IPS-18a (cell line): ENCODE data around the gene MC4R.

Experiments
- H3K27ac ChIP-seq: one replicate; pipeline ENCODE4 v1.5.1; 2013; ENCODE audit warnings: low read length
- H3K27me3 ChIP-seq: one replicate; pipeline ENCODE4 v1.6.1; 2013; ENCODE audit warnings: mild to moderate bottlenecking, low read length; ENCODE audit not compliant: control insufficient read depth, insufficient read depth
- H3K36me3 ChIP-seq: one replicate; pipeline ENCODE4 v1.6.1; 2013; ENCODE audit warnings: low read depth, low read length; ENCODE audit not compliant: control insufficient read depth
- H3K4me1 ChIP-seq: one replicate; pipeline ENCODE4 v1.6.1; 2013; ENCODE audit warnings: low read depth, low read length; ENCODE audit not compliant: control insufficient read depth
- H3K4me3 ChIP-seq: one replicate; pipeline ENCODE4 v1.5.1; 2013; ENCODE audit warnings: low read length
- H3K9ac ChIP-seq: one replicate; pipeline ENCODE4 v1.6.1; 2013; ENCODE audit warnings: mild to moderate bottlenecking, low read length, moderate library complexity
- H3K9me3 ChIP-seq: one replicate; pipeline ENCODE4 v1.6.1; 2013; ENCODE audit warnings: low read depth, low read length; ENCODE audit not compliant: control insufficient read depth

Gene MC4R

GRCh38 chr18:60385693-60386092, 13.1 kb upstream of the MC4R start:
- Histone ChIP-seq H3K27ac (no peak overlapping the region), H3K27me3 (no peaks in the 10 kb centered on the region), H3K36me3 (no peaks in the 10 kb centered on the region), H3K9ac (no peak overlapping the region), H3K4me3 (no peak overlapping the region), H3K9me3 (no peaks in the 10 kb centered on the region), H3K4me1 (no peaks in the 10 kb centered on the region)

GRCh38 chr18:60383893-60384292, 11.3 kb upstream of the MC4R start:
- H3K4me3 ChIP-seq = no peak overlapping the region
- no peak overlapping the region for H3K9ac ChIP-seq
- no peak overlapping the region for H3K27ac ChIP-seq
- H3K4me1 ChIP-seq = no peaks in the 10 kb centered on the region
- H3K36me3 ChIP-seq = no peaks in the 10 kb centered on the region
- H3K27me3 ChIP-seq = no peaks in the 10 kb centered on the region
- H3K9me3 ChIP-seq = no peaks in the 10 kb centered on the region

- Histone ChIP-seq H3K27ac (no peak overlapping the region), H3K4me3 (no peak overlapping the region), H3K36me3 (no peaks in the 10 kb centered on the region), H3K27me3 (no peaks in the 10 kb centered on the region), H3K9ac (no peak overlapping the region), H3K9me3 (no peaks in the 10 kb centered on the region), H3K4me1 (no peaks in the 10 kb centered on the region)
Measured at GRCh38 chr18:60377778-60378469, 5.3 kb upstream of the MC4R start.

- no peaks in the 10 kb centered on the region for H3K36me3 ChIP-seq
- no peaks in the 10 kb centered on the region for H3K4me1 ChIP-seq
- no peak overlapping the region for H3K4me3 ChIP-seq
- H3K9ac ChIP-seq = no peak overlapping the region
- H3K27ac ChIP-seq = no peak overlapping the region
- H3K9me3 ChIP-seq = no peaks in the 10 kb centered on the region
- H3K27me3 ChIP-seq = no peaks in the 10 kb centered on the region
Measured at GRCh38 chr18:60372132-60372531, 443 bp downstream of the MC4R start.

GRCh38 chr18:60358516-60358915, 14.1 kb downstream of the MC4R start:
- Histone ChIP-seq H3K4me3 (no peak overlapping the region), H3K27ac (no peak overlapping the region), H3K27me3 (no peaks in the 10 kb centered on the region), H3K36me3 (no peaks in the 10 kb centered on the region), H3K9ac (no peak overlapping the region), H3K4me1 (no peaks in the 10 kb centered on the region), H3K9me3 (no peaks in the 10 kb centered on the region)

- Histone ChIP-seq H3K9me3 (no peaks in the 10 kb centered on the region), H3K27ac (no peak overlapping the region), H3K36me3 (no peaks in the 10 kb centered on the region), H3K4me3 (no peak overlapping the region), H3K27me3 (no peaks in the 10 kb centered on the region), H3K4me1 (no peaks in the 10 kb centered on the region), H3K9ac (no peak overlapping the region)
Measured at GRCh38 chr18:60350941-60351340, 21.6 kb downstream of the MC4R start.

GRCh38 chr18:60350150-60350549, 22.4 kb downstream of the MC4R start:
- Histone ChIP-seq H3K9ac (no peak overlapping the region), H3K36me3 (no peaks in the 10 kb centered on the region)

GRCh38 chr18:60347526-60348045, 25.0 kb downstream of the MC4R start:
- Histone ChIP-seq H3K27ac (no peak overlapping the region), H3K36me3 (no peaks in the 10 kb centered on the region), H3K27me3 (no peaks in the 10 kb centered on the region), H3K4me3 (no peak overlapping the region), H3K4me1 (no peaks in the 10 kb centered on the region), H3K9ac (no peak overlapping the region), H3K9me3 (no peaks in the 10 kb centered on the region)

More at GRCh38 chr18:60350150-60350549, 22.4 kb downstream of the MC4R start:
- no peaks in the 10 kb centered on the region for H3K27me3 ChIP-seq
- no peaks in the 10 kb centered on the region for H3K9me3 ChIP-seq
- no peaks in the 10 kb centered on the region for H3K4me1 ChIP-seq
- no peak overlapping the region for H3K4me3 ChIP-seq
- H3K27ac ChIP-seq = no peak overlapping the region

- Histone ChIP-seq H3K9ac (no peak overlapping the region), H3K27me3 (no peaks in the 10 kb centered on the region), H3K9me3 (no peaks in the 10 kb centered on the region), H3K27ac (no peak overlapping the region), H3K36me3 (no peaks in the 10 kb centered on the region), H3K4me1 (peaks cover 14% of the 10 kb centered on the region), H3K4me3 (no peak overlapping the region)
Measured at GRCh38 chr18:60339018-60339417, 33.6 kb downstream of the MC4R start.

- Histone ChIP-seq H3K4me1 (no peaks in the 10 kb centered on the region), H3K9ac (no peak overlapping the region), H3K4me3 (no peak overlapping the region), H3K36me3 (no peaks in the 10 kb centered on the region), H3K27me3 (no peaks in the 10 kb centered on the region), H3K9me3 (no peaks in the 10 kb centered on the region), H3K27ac (no peak overlapping the region)
Measured at GRCh38 chr18:60331890-60332289, 40.7 kb downstream of the MC4R start.

GRCh38 chr18:60329131-60329530, 43.4 kb downstream of the MC4R start:
- no peaks in the 10 kb centered on the region for H3K4me1 ChIP-seq

GRCh38 chr18:60327880-60328279, 44.7 kb downstream of the MC4R start:
- Histone ChIP-seq H3K36me3 (no peaks in the 10 kb centered on the region), H3K9me3 (no peaks in the 10 kb centered on the region), H3K4me1 (no peaks in the 10 kb centered on the region), H3K27me3 (no peaks in the 10 kb centered on the region), H3K27ac (no peak overlapping the region), H3K9ac (no peak overlapping the region), H3K4me3 (no peak overlapping the region)

More at GRCh38 chr18:60329131-60329530, 43.4 kb downstream of the MC4R start:
- no peaks in the 10 kb centered on the region for H3K36me3 ChIP-seq
- H3K9me3 ChIP-seq = no peaks in the 10 kb centered on the region
- H3K4me3 ChIP-seq = no peak overlapping the region
- H3K27me3 ChIP-seq = no peaks in the 10 kb centered on the region
- no peak overlapping the region for H3K9ac ChIP-seq
- no peak overlapping the region for H3K27ac ChIP-seq
